ENCODE data around the gene FUT3.
"Not testable (repeated sequence)": the region's sequence is repeated elsewhere in the genome, so short reads cannot be mapped to it uniquely, and the experiment has no call there.

FUT3 gene

DNA sequence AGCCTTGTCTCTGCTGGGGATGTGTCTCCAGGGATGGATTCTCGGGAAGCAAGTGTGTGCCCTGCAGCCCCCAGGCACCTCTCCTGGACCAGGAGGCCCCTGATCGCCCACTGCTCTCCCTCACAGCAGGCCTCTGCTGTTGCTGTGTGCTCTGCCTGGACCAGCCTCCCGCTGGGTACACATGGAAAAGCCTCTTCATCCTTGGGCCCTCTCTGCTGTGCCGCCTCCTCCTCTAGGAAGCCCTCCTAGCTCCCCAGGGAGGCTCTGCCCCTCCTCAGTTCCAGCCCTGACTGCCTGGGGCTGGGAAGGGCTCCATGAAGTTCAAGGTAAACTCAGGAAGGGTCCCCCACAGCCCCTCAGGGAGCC lies 40.3 kb upstream of the FUT3 start:
- DNase-seq (ENCODE audit: low spot score) = no peak
- in situ Hi-C loops (cut with MboI; ENCODE audit: low pct_unique_long_range_greater_than_20kb, low sequenced_read_pairs, unreplicated experiment) = no loop called here
- TF ChIP-seq, protein P1, sequence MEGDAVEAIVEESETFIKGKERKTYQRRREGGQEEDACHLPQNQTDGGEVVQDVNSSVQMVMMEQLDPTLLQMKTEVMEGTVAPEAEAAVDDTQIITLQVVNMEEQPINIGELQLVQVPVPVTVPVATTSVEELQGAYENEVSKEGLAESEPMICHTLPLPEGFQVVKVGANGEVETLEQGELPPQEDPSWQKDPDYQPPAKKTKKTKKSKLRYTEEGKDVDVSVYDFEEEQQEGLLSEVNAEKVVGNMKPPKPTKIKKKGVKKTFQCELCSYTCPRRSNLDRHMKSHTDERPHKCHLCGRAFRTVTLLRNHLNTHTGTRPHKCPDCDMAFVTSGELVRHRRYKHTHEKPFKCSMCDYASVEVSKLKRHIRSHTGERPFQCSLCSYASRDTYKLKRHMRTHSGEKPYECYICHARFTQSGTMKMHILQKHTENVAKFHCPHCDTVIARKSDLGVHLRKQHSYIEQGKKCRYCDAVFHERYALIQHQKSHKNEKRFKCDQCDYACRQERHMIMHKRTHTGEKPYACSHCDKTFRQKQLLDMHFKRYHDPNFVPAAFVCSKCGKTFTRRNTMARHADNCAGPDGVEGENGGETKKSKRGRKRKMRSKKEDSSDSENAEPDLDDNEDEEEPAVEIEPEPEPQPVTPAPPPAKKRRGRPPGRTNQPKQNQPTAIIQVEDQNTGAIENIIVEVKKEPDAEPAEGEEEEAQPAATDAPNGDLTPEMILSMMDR (IDR thresholded peaks at IDR 0.05; ENCODE audit: extremely low read depth, insufficient read depth, missing control alignments) = no peak

DNA sequence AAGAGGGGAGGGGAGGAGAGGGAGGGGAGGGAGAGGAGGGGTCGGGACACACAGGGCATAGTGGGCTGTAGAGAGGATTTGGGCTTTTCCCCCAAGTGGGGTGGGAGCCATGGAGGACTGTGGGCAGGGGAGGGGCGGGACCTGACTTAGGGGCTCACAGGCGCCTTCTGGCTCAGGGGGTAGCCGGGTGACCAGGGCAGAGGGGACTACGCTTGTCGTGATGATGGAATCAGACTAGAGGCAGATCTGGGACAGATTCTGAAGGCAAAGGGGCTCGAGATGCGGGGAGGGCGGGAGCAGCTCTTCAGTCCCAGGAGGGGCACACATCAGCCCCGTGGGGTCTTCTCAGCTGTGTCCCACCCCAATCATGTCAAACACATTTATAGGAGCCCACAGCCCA lies 38.9 kb upstream of the FUT3 start:
- TF ChIP-seq, protein P1 (IDR thresholded peaks at IDR 0.05; ENCODE audit: extremely low read depth, insufficient read depth, missing control alignments) = no peak
- DNase-seq (ENCODE audit: low spot score) = no peak
- in situ Hi-C loops (cut with MboI; ENCODE audit: low pct_unique_long_range_greater_than_20kb, low sequenced_read_pairs, unreplicated experiment) = no loop called here

DNA sequence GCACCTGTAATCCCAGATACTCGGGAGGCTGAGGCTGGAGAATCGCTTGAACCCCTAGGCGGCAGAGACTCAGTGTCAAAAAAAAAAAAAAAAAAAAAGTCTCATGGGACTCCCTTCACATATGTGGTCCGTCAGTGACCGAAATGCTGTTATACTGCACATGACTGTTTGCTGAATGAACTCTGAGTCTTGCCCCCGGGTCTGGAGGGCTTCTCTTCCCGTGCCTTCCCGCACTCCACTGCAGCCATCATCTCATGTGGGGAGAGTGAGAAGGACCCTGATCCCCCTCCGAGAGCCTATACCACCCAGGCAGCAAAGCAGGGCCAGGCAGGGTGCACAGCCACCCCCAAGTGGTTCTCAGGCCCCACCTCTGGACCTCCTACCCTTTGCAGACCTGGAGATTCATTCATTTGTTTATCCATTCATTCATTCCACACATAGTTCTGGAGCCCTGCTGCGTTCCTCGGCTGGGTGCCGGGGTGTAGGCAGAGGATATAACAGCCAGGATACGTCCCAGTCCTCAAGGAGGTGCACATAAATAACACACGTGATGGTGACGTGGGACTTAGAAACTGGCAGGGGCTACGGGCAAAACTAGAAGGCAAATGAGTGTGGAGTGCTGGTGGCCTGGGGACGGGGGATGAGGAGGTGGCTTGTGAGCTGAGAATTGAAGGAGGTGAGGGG lies 38.2 kb upstream of the FUT3 start:
- no peak for DNase-seq (ENCODE audit: low spot score)

DNA sequence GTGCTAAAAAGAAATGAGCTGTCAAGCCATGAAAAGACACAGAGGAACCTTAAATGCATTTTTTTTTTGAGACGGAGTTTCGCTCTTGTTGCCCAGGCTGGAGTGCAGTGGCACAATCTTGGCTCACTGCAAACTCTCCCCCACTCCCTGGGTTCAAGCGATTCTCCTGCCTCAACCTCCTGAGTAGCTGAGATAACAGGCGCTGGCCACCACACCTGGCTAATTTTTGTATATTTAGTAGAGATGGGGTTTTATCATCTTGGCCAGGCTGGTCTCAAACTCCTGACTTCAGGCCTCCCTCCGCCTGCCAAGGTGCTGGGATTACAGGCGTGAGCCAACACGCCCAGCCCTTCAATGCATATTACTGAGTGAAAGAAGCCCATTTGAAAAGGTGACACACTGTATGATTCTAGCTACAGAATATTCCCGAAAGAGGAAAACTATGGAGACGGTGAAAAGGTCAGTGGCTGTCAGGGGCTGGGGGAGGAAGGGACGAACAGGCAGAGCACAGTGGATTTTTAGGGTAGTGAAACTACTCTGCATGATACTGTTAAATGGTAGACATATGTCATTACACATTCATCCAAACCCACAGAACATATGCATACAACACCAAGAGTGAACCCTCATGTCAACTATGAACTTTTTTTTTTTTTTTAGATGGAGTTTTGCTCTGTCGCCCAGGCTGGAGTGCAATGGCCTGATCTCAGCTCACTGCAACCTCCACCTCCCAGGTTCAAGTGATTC lies 33.0 kb upstream of the FUT3 start:
- in situ Hi-C loops (cut with MboI; ENCODE audit: low pct_unique_long_range_greater_than_20kb, low sequenced_read_pairs, unreplicated experiment); DNase-seq (ENCODE audit: low spot score): not testable (repeated sequence)

More for the DNA sequence above, 38.2 kb upstream of the FUT3 start:
- TF ChIP-seq, protein P1 (IDR thresholded peaks at IDR 0.05; ENCODE audit: extremely low read depth, insufficient read depth, missing control alignments) = no peak
- in situ Hi-C loops (cut with MboI; ENCODE audit: low pct_unique_long_range_greater_than_20kb, low sequenced_read_pairs, unreplicated experiment) = no loop called here

DNA sequence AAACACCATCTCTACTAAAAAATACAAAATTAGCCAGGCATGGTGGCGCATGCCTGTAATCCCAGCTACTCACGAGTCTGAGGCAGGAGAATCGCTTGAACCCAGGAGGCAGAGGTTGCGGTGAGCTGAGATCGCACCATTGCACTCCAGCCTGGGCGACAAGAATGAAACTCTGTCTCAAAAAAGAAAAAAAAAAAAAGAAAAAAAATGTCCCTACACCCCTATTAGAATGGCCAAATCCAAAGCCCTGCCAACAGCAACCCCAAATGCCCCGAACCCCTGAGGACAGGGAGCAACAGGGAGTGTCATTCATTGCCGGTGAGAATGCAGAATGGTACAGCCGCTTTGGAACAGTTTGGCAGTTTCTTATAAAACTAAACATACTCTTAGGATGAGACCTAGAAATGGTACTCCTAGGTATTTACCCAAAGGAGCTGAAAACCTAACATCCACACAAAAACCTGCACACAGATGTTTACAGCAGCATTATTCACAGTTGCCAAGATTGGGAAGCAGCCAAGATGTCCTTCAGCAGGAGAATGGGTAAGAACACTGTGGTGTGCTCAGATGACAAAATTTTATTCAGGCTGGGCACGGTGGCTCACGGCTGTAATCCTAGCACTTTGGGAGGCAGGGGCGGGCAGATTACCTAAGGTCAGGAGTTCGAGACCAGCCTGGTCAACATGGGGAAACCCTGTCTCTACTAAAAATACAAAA lies 32.1 kb upstream of the FUT3 start:
- DNase-seq (ENCODE audit: low spot score); in situ Hi-C loops (cut with MboI; ENCODE audit: low pct_unique_long_range_greater_than_20kb, low sequenced_read_pairs, unreplicated experiment): not testable (repeated sequence)

DNA sequence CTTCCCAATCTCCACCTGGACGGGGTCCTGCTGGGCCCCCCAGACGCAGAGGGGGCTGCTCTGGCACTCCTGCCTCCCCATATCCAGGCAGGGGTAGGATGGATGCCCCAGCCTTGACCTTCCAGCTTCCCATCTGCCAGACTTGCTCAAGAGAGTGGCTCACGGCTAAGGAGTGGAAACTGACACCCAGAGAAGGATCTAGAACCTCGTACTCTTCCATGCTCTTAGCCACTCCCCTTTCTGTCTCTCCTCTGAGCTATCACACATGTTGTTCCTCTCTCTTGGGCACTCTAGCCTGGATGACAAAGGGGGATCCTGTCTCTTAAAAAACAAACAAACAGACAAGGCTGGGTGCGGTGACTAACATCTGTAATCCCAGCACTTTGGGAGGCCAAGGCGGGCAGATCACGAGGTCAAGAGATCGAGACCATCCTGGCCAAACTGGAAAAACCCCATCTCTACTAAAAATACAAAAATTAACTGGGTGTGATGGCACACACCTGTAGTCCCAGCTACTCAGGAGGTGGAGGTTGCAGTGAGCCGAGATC lies 31.2 kb upstream of the FUT3 start:
- no peak for DNase-seq (ENCODE audit: low spot score)
- TF ChIP-seq, protein P1 (IDR thresholded peaks at IDR 0.05; ENCODE audit: extremely low read depth, insufficient read depth, missing control alignments) = no peak
- in situ Hi-C loops (cut with MboI; ENCODE audit: low pct_unique_long_range_greater_than_20kb, low sequenced_read_pairs, unreplicated experiment) = no loop called here

DNA sequence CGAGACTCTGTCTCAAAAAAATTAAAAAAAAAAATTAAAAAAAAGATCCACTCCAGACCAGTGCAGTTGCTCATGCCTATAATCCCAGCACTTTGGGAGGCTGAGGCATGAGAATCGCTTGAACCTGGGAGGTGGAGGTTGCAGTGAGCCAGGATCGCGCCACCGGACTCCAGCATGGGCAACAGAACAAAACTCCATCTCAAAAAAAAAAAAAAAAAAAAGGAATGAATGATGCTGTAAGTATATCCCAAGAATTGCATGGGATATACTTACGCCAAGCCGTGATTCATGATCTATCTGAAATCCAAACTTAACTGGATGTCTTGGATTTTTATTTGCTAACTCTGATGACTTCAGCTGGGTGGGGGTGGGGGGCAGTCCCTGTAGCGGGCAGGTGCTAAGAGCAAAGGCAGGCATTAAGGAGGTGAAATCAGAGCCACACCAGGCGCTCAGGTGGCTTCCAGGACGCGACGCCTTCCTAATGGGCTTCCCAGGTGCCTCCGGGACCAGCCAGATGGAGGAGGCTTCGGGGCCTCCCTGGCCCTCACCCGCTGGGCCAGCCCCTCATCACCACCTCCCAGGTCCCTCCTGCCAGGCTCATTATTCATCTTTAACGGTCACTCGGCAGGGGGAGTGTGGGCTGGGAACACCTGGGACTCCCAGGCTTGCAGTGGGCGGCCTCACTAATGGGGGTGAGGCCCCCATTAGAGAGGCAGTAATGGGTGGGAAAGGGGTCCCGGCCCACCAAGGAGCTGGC lies 30.5 kb upstream of the FUT3 start:
- DNase-seq (ENCODE audit: low spot score) = no peak
- in situ Hi-C loops (cut with MboI; ENCODE audit: low pct_unique_long_range_greater_than_20kb, low sequenced_read_pairs, unreplicated experiment) = no loop called here
- TF ChIP-seq, protein P1 (IDR thresholded peaks at IDR 0.05; ENCODE audit: extremely low read depth, insufficient read depth, missing control alignments) = no peak
